ENCODE results near the gene MBLAC1. TPM values are rescaled to one million over a fixed set of nuclear protein-coding genes. Genes with fewer than 3 reads are reported as not detected.

MBLAC1 gene
- total and polyA plus RNA-seq, 10 of the 15 experiments (the other 5 are each of a cell fraction or from before 2014, with no cell fraction given), result 0.24 to 3.2 (median 1.8) TPM; not detected in 1

DNA sequence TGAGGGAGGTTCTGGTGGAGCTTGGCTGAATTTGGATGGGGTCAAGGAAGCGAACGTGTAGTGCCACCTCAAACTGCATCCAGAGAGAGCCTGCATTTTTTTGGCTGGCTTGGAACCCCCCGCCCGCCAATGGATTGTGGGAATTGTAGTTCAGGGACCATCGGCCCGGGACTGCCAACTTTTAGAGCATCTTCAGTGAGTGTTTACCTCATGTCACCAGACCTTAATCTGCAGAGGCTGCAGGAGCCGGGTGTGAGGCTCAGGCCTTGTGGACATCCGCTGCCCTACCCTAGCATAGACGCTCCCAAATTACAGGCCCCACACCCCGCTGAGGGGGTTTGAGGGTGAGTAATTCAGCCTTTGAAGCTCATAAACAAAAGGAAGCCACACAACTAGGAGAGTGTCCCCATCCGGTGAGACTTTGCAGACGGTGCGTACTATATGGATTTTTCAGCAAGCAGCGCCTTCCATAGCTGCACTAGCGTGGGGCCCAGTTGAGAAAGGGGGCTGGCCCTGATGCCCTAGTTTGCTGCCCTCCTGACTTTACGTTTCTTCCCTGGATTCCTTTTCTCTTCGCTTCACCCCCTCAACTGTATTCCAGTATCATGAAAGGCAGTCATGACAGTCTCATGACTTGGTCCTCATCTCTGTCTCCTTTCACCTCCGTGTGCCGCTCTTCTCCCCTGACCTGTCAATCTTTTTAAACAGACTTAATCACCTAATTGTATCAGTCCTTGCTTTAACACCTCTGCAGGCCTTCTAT, 6.6 kb upstream of the MBLAC1 start:
- Histone ChIP-seq H3K27ac (ENCODE audit: control insufficient read depth, insufficient read depth) (peak overlapping the region; percentile 91; the same call in 1 of the 2 replicates), H3K36me3 (ENCODE audit: control insufficient read depth in 2 of 2, insufficient read depth in 2 of 2, low read length in 1 of 2) (no peaks in the 10 kb centered on the region; a peak in 1 of 4 replicates), H3K4me2 (ENCODE audit: control insufficient read depth, insufficient read depth) (peak overlapping the region; percentile 64), H3K27me3 (replicated peaks in 1 of 2; ENCODE audit: control insufficient read depth in 2 of 2, insufficient read depth in 2 of 2, low read length in 1 of 2) (no peaks in the 10 kb centered on the region), H3K79me2 (ENCODE audit: control insufficient read depth, insufficient read depth, low read length) (peaks cover 7% of the 10 kb centered on the region), H3K4me3 (peak overlapping the region; percentile 82), H3K9me3 (replicated peaks; ENCODE audit: control insufficient read depth, insufficient read depth, low read length) (no peaks in the 10 kb centered on the region), H2AFZ (ENCODE audit: control insufficient read depth, low read depth, low read length) (peak overlapping the region; percentile 93), H4K20me1 (ENCODE audit: control insufficient read depth, insufficient read depth) (no peaks in the 10 kb centered on the region), H3K9ac (ENCODE audit: control insufficient read depth, insufficient read depth, low read length) (peak overlapping the region; percentile 85), H3K4me1 (ENCODE audit: control insufficient read depth, insufficient read depth, low read length) (peaks cover 6% of the 10 kb centered on the region)
- intact Hi-C loops (cut with micrococcal nuclease; ENCODE audit: unreplicated experiment), result no loop called here
- ATAC-seq, result peak; percentile 71
- SMC1A ChIA-PET (ENCODE audit: uncharacterized antibody, unreplicated experiment), result interaction anchor here (1.4 to 1.6 kb wide), 3 partner anchors 10 to 207 kb away, joined by 3 to 4 read pairs (median 4); no protein-coding TSS in a partner anchor
- FAIRE-seq, result no peak
- 18% methylated on average over 19 of the region's 19 CpGs for WGBS (ENCODE audit: insufficient coverage, insufficient replicate concordance, low lambda C conversion rate, missing lambda C conversion rate)
- RAD21 ChIA-PET (ENCODE audit: unreplicated experiment), result interaction anchor here (1.2 kb wide), 1 partner anchor 13 kb away, joined by 3 read pairs; no protein-coding TSS in a partner anchor
- CTCF ChIA-PET, result interaction anchor here (0.6 to 1.8 kb wide), 5 partner anchors 9 to 123 kb away, joined by 3 to 4 read pairs (median 4); partner anchors contain the start of gene AP4M1
- TSS peak; percentile 85 for BruUV-seq (replicated peaks)
- POLR2A ChIA-PET, result interaction anchor here (0.5 to 1.6 kb wide), 7 partner anchors 9 to 201 kb away, joined by 3 to 5 read pairs (median 3); partner anchors contain the start of genes MCM7 and TRIM4
- no peak for DNase-seq (ENCODE audit: low read depth, low spot score)
- in situ Hi-C loops (cut with MboI), result no loop called here
- TF ChIP-seq POLR2AphosphoS2 (IDR thresholded peaks at IDR 0.05; ENCODE audit: low read depth, low read length), result peak; percentile 19; the same call in 1 of the 2 replicates
- TF ChIP-seq, protein P1, sequence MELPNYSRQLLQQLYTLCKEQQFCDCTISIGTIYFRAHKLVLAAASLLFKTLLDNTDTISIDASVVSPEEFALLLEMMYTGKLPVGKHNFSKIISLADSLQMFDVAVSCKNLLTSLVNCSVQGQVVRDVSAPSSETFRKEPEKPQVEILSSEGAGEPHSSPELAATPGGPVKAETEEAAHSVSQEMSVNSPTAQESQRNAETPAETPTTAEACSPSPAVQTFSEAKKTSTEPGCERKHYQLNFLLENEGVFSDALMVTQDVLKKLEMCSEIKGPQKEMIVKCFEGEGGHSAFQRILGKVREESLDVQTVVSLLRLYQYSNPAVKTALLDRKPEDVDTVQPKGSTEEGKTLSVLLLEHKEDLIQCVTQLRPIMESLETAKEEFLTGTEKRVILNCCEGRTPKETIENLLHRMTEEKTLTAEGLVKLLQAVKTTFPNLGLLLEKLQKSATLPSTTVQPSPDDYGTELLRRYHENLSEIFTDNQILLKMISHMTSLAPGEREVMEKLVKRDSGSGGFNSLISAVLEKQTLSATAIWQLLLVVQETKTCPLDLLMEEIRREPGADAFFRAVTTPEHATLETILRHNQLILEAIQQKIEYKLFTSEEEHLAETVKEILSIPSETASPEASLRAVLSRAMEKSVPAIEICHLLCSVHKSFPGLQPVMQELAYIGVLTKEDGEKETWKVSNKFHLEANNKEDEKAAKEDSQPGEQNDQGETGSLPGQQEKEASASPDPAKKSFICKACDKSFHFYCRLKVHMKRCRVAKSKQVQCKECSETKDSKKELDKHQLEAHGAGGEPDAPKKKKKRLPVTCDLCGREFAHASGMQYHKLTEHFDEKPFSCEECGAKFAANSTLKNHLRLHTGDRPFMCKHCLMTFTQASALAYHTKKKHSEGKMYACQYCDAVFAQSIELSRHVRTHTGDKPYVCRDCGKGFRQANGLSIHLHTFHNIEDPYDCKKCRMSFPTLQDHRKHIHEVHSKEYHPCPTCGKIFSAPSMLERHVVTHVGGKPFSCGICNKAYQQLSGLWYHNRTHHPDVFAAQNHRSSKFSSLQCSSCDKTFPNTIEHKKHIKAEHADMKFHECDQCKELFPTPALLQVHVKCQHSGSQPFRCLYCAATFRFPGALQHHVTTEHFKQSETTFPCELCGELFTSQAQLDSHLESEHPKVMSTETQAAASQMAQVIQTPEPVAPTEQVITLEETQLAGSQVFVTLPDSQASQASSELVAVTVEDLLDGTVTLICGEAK (IDR thresholded peaks at IDR 0.05; ENCODE audit: borderline replicate concordance), result no peak
- no peak for TF ChIP-seq CHD4 (IDR thresholded peaks at IDR 0.05)
- no peak for TF ChIP-seq EZH2 (IDR thresholded peaks at IDR 0.05; ENCODE audit: borderline replicate concordance, control insufficient read depth, low read depth, low read length)
- peak; percentile 76 for TF ChIP-seq SIX5 (IDR thresholded peaks at IDR 0.05; ENCODE audit: low read depth, low read length, severe bottlenecking)
- TF ChIP-seq TCF7 (IDR thresholded peaks at IDR 0.05; ENCODE audit: borderline replicate concordance), result no peak
- TF ChIP-seq YY1 (IDR thresholded peaks at IDR 0.05; ENCODE audit: low read depth, low read length), result peak; percentile 37; the same call in 1 of the 2 replicates
- TF ChIP-seq SREBF1 (IDR thresholded peaks at IDR 0.05; ENCODE audit: low read length), result 0 out of 2 replicates have a peak, but pooled peaks have one; percentile 22
- 0 out of 2 replicates have a peak, but pooled peaks have one; percentile 45 for TF ChIP-seq TBL1XR1 (IDR thresholded peaks at IDR 0.05; ENCODE audit: low read depth, low read length)
- TF ChIP-seq SMAD5 (IDR thresholded peaks at IDR 0.05; ENCODE audit: low read depth), result 0 out of 2 replicates have a peak, but pooled peaks have one; percentile 35
- 0 out of 4 replicates have a peak, but pooled peaks of 1 of the 2 experiments have one; percentile 54 for TF ChIP-seq BHLHE40 (IDR thresholded peaks at IDR 0.05; ENCODE audit: borderline replicate concordance in 1 of 2, low read depth in 2 of 2, low read length in 1 of 2)
- TF ChIP-seq HCFC1 (IDR thresholded peaks at IDR 0.05; ENCODE audit: low read length), result peak; percentile 75
- 0 out of 2 replicates have a peak, but pooled peaks have one; percentile 45 for TF ChIP-seq SIN3A (IDR thresholded peaks at IDR 0.05; ENCODE audit: low read depth, low read length)
- TF ChIP-seq ZNF384 (IDR thresholded peaks at IDR 0.05; ENCODE audit: borderline replicate concordance, low read depth, low read length), result peak; percentile 30; the same call in 1 of the 2 replicates
- peak; percentile 9; the same call in 1 of the 2 replicates for TF ChIP-seq CREM (IDR thresholded peaks at IDR 0.05; ENCODE audit: low read depth)
- TF ChIP-seq, protein P2, sequence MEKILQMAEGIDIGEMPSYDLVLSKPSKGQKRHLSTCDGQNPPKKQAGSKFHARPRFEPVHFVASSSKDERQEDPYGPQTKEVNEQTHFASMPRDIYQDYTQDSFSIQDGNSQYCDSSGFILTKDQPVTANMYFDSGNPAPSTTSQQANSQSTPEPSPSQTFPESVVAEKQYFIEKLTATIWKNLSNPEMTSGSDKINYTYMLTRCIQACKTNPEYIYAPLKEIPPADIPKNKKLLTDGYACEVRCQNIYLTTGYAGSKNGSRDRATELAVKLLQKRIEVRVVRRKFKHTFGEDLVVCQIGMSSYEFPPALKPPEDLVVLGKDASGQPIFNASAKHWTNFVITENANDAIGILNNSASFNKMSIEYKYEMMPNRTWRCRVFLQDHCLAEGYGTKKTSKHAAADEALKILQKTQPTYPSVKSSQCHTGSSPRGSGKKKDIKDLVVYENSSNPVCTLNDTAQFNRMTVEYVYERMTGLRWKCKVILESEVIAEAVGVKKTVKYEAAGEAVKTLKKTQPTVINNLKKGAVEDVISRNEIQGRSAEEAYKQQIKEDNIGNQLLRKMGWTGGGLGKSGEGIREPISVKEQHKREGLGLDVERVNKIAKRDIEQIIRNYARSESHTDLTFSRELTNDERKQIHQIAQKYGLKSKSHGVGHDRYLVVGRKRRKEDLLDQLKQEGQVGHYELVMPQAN (conservative IDR thresholded peaks at IDR 0.05), result peak; percentile 19; the same call in 1 of the 2 replicates

All from GM12878 (cell line).